GM18907 (cell line): Measurements from ENCODE around the gene DMBT1.

Experiments used
- ATAC-seq: cut with Tn5 transposase; IDR thresholded peaks from one replicate; pipeline ENCODE4 v1.9.1; 2021; ENCODE audit warnings: mild to moderate bottlenecking, moderate library complexity; ENCODE audit not compliant: unreplicated experiment

Gene DMBT1

GRCh38 chr10:122665946-122666345 lies 105.4 kb downstream of the DMBT1 start:
- ATAC-seq = no peak

DNA sequence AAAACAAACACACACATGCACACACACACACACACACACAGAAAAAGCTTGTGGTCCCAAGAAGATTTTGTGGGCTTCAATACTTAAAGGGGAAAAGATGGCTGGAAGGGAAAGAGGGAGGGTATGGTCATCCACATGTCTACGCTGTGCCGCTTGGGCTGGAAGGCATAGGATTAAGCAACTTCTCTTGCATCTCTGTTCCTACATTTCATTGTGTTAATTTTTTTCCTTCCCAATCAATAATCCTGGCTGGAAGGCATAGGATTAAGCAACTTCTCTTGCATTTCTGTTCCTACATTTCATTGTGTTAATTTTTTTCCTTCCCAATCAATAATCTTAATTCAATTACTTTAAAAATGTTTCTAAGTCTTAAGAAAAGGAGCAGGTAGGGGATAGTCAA lies 108.5 kb downstream of the DMBT1 start:
- no peak for ATAC-seq

DNA sequence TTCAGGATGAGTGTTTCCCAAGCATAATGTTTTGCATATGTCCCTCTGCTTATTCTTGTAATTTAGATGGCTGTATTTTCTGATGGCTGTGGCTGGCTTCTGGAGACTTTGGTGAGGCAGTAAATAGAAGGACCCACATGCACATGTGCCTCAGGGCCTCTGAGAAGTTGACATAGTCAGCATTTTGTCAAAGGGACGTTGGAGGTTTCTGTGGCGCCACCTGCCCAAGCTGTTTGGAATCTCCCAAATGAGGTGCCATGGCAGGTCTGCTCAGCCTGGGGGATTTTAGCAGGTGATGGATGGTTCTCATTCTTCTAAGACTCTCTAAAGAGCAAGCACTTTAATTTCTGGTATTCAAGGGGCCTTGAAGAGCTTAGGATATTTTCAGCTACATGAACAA lies 109.3 kb downstream of the DMBT1 start:
- ATAC-seq = no peak

DNA sequence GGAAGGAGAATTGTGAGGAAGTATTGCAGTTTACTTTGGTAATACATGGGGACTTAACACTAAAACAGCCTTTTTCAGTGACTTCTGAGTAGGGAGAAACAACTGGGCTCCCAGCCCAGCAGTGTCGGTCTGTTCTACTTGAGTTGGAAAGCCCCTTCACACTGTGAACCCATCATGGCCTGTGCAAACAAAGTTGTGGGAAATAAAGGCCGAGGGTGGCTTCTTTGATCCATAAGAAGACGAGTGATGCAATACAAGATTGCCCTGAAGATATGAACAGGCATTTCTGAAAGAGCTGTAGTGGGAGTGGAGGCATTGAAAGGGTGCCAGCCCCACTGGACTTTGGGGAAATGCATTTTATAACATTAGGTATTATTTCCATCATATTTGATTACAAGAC lies 110.8 kb downstream of the DMBT1 start:
- no peak for ATAC-seq

GRCh38 chr10:122672655-122673054 lies 112.1 kb downstream of the DMBT1 start:
- no peak for ATAC-seq

DNA sequence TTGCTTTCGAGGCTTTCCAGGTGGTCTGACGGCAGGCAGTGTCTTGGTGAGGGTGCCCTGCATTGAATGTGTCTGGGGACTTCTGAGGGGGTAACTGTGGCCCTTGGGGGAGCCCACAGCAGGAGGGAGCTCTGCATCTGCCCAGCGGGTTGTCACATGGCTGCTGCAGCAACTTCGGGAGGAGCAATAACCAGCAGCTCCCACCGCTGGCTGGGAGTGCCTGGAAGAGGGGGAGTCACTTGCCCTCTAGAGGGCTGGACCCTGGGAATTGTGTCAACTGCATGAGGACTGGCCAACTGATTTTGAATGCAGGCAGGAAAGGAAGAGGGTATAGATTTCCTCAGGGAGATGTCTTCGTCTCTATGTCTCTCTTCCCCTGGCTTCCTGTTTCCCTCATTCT lies 112.7 kb downstream of the DMBT1 start:
- no peak for ATAC-seq

DNA sequence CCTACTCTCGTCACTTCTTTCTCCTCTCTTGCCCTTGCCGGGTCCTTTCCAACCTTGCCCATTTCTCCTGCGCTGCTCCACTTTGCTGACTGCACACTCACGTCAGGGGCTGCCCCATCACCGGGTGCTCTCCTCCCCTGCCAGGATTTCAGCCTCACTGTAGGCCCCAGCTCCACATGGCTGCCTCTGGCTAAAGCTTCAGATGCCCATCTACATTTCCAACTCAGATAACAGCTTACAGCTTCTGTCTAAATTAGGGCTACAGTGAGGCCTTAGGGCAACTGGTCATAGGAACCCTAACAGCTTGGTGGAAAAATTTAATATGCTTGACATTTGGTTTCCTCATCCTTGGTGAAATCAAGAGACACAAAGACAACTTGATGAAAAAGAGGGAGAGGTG lies 113.2 kb downstream of the DMBT1 start:
- ATAC-seq = no peak

- ATAC-seq = no peak
These were observed 114.2 kb downstream of the DMBT1 start for GRCh38 chr10:122674781-122675180.

DNA sequence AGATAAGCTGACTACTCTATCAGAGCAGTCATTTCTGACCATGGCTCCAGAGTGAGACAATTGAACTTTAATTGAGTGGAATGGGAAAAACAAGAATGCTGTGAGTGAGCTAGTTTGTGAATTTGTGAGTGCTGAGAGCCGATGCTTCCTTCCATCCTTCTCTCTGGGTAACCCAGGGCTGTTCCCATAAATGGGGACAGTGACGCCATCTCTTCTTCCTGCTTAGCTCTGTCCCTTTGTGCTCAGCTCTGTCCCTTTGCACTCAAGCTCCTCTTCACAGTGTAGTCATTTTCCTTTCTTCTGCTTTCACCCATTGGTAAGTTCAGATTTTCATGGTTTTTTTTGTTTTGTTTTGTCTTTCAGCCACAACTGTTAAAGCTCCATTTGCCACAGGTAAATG lies 114.7 kb downstream of the DMBT1 start:
- ATAC-seq = no peak

- ATAC-seq = no peak
These were observed 117.7 kb downstream of the DMBT1 start for GRCh38 chr10:122678266-122678665.

GRCh38 chr10:122682522-122682921 lies 122.0 kb downstream of the DMBT1 start:
- ATAC-seq = no peak

GRCh38 chr10:122688293-122688989 lies 127.9 kb downstream of the DMBT1 start:
- no peak for ATAC-seq

GRCh38 chr10:122689146-122689820 lies 128.7 kb downstream of the DMBT1 start:
- no peak for ATAC-seq

DNA sequence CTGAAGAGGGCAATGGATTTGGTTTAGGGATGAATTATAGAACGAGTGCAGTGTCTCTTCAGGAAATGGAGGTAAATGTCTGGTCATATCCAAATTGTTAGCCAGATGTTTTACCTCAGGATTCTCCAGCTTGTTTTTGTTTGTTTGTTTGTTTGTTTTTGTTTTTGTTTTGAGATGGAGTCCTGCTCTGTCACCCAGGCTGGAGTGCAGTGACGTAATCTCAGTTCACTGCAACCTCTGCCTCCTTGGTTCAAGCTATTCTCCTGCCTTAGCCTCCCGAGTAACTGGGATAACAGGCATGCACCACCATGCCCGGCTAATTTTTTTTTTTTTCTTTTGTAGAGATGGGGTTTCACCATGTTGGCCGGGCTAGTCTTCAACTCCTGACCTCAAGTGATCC lies 132.2 kb downstream of the DMBT1 start:
- ATAC-seq = no peak
